ELF-1 (cell line): ENCODE measurements around the gene MYO9A.

Source experiments
- DNase-seq: peaks from one replicate; pipeline ENCODE4 v3.0.0-alpha.2; 2016; ENCODE audit warnings: low read depth, low spot score

MYO9A gene

GRCh38 chr15:71782422-71783165 is 335.4 kb downstream of the MYO9A start:
- DNase-seq, result no peak

DNA sequence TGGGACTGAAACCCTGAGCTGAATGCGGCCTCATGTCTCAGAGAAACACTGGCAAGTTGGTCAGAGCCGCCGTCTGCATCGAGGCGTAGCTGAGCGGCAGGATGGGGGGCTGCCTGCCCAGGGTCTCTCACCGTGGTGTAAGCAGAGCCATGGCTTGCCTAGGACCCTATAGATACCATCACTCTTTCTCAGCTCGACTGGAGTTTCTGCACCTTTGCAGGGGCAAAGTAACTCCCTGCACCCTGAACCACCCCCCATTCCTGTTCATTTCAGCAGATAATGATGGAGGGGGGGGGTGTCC is 336.0 kb downstream of the MYO9A start:
- DNase-seq, result no peak

- no peak for DNase-seq
Observed at GRCh38 chr15:71781179-71781964, 336.6 kb downstream of the MYO9A start.

GRCh38 chr15:71780115-71780976 is 337.6 kb downstream of the MYO9A start:
- DNase-seq, result peak; percentile 80

- DNase-seq, result peak; percentile 68
Observed at GRCh38 chr15:71779073-71779797, 338.7 kb downstream of the MYO9A start.

DNA sequence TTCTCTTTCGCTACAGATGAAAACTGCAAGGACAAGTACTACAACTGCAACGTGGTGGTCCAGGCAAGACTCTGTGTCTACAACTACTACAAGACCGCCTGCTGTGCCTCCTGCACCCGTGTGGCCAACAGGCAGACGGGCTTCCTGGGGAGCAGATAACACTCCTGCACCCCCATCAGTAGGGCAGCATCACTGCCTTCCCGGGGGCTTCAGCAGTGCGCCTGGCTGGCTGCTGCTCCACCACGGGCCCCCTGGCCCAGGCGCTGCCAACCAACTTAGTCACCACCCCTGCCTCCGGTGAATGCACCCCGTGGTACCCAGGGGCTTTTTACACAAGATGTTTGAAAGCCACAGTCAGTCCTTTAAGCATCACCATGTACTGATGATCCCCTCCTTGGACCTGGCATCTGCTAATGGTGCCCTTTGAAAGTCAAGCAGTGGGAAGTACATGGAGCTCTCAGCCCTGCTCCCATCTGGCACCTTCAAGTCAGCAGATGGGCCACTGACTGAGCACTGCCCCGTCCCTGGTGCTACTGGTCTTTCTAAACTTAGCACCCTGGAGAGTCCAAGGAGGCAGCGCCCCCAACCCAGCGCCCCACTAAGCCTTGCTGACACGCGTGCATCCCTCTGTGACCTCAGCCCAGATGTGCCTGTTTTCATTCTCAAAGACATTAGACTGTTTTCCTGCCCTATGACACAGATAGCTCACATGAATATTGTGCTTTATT is 340.6 kb downstream of the MYO9A start:
- no peak for DNase-seq

DNA sequence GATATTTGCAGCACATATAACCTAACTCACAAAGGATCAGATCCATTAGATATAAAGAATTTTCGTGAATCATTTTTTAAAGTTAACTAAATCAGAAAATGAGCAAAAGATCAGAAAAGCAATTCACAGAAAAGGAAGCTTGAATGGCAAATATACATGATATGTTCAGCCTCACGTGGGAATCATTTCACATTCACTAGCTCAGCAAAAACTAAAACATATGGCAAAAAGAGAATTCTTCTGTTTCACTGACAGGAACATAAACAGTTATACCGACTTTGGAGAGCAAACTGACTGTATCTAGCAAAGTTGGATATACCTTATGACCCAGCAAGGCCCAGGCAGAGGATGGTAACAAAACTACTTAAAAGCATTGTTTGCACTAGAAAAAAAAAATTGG is 341.6 kb downstream of the MYO9A start:
- no peak for DNase-seq

GRCh38 chr15:71775856-71776255 is 342.1 kb downstream of the MYO9A start:
- DNase-seq, result no peak

- no peak for DNase-seq
Observed at GRCh38 chr15:71773206-71773859, 344.6 kb downstream of the MYO9A start.
